ENCODE results near the gene MUC21.
"Not testable (repeated sequence)": the region's sequence is repeated elsewhere in the genome, so short reads cannot be mapped to it uniquely, and the experiment has no call there.

MUC21 gene

DNA sequence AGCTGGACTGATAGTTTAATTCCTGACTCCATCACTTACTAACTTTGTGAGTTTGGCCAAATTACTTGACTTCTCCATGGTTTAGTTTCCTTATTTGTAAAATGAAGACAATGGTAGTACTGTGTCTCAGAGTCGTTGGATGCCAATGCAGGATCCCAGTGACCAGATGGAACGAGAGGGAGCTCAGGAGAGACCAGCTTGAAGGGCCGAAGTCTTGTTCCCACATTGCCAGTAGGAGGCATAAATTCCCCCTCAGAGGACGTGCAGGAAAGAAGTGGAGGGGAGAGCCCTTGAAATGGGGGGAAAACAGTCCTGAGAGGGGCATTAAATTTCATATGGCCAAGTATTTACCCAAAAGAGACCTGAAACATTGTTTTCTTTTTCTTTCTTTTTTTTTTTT is 24.6 kb downstream of the MUC21 start:
- DNase-seq (ENCODE audit: low spot score) = no peak

DNA sequence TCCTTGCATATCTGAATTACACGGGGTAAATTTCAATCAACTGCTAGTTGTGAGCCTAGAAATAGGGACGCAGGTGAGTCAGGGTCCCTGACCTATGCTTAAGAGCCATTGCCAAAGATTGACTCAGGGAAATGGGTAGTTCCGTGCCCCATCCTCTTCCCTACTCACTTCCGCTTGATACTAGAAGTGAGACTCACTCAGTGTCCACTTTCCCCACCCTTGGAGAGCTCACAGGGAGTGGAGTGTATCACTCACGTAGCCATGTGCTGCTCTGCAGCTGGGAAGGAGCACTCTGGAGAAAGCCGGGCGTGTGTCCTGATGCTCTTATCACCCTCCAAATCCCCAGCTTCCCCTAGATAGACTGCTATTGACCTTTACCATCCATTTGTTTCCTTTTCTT is 26.2 kb downstream of the MUC21 start:
- no peak for DNase-seq (ENCODE audit: low spot score)

DNA sequence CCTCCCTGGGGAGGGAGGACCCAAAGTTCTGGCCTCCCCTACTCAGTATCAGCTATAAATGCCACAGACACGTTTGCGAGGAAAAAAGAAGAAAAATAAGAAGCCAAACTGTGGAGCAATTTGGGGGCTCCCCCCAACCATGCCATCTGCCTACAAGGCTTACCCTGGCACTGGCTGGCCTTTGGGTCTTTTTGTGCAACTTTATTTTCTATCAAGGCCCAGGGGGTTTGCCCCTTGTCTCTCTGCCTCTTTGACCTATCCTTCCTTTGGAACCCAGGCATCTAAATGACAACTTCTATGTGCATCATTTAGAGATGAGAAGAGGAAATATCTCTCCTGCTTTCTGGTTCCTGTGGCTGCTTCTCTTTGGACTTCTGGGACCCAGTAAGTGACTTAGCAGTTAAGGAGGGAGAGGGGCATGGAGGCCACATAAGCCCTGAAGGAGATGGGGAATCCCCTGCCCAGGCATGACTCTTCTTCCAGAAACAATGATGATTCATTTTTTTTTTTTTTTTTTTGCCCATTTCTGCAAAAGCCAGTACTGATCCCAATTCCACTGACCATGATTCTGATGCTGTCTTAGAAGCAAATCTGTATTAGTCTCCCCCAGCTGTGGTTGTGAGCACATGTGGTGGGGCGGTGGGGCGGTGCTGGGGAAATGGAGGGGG is 27.0 kb downstream of the MUC21 start, which contains the start of gene MUC22:
Gene MUC22, plus strand, starts transcription at position 82 of the 668 bp plus-strand sequence. Its CDS starts 233 bp downstream, at position 315.
- no peak for DNase-seq (ENCODE audit: low spot score)

- no peak for DNase-seq (ENCODE audit: low spot score)
Measured at GRCh38 chr6:31011153-31011552, 27.6 kb downstream of the MUC21 start.

- no peak for DNase-seq (ENCODE audit: low spot score)
Measured at GRCh38 chr6:31016659-31017299, 33.3 kb downstream of the MUC21 start.

- DNase-seq (ENCODE audit: low spot score) = not testable (repeated sequence)
Measured at GRCh38 chr6:31017436-31017835, 33.9 kb downstream of the MUC21 start.

- DNase-seq (ENCODE audit: low spot score) = no peak
Measured at GRCh38 chr6:31020057-31020456, 36.5 kb downstream of the MUC21 start.

DNA sequence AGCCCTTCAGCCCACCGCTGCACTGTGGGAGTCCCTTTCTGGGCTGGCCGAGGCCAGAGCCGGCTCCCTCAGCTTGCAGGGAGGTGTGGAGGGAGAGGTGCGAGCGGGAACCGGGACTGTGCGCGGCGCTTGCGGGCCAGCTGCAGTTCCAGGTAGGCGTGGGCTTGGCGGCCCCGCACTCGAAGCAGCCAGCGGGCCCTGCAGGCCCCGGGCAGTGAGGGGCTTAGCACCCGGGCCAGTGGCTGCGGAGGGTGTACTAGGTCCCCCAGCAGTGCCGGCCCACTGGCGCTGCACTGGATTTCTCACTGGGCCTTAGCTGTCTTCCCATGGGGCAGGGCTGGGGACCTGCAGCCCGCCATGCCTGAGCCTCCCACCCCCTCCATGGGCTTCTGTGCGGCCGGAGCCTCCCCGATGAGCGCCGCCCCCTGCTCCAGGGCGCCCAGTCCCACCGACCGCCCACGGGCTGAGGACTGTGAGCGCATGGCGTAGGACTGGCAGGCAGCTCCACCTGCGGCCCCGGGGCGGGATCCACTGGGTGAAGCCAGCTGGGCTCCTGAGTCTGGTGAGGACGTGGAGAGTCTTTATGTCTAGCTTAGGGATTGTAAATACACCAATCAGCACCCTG is 37.2 kb downstream of the MUC21 start:
- not testable (repeated sequence) for DNase-seq (ENCODE audit: low spot score)

DNA sequence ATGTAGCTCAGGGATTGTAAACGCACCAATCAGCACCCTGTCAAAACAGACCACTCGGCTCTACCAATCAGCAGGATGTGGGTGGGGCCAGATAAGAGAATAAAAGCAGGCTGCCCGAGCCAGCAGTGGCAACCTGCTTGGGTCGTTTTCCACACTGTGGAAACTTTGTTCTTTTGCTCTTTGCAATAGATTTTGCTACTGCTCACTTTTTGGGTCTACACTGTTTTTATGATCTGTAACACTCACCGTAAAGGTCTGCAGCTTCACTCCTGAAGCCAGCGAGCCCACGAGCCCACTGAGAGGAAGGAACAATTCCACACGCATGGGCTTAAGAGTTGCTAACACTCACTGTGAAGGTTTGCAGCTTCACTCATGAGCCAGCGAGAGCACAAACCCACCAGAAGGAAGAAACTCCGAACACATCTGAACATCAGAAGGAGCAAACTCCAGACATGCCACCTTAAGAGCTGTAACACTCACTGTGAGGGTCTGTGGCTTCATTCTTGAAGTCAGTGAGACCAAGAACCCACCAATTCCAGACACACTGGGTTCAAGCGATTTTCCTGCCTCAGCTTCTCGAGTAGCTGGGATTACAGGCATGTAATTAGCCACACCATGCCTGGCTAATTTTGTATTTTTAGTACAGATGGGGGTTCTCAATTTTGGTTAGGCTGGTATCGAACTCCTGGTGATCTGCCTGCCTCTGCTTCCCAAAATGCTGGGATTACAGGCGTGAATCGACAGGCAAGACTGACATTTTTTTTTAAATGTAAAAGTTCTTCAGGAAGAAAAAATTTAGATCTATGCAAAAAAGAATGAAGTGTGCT is 38.4 kb downstream of the MUC21 start:
- DNase-seq (ENCODE audit: low spot score) = not testable (repeated sequence)

GRCh38 chr6:31025595-31025994 is 42.1 kb downstream of the MUC21 start:
- no peak for DNase-seq (ENCODE audit: low spot score)

DNA sequence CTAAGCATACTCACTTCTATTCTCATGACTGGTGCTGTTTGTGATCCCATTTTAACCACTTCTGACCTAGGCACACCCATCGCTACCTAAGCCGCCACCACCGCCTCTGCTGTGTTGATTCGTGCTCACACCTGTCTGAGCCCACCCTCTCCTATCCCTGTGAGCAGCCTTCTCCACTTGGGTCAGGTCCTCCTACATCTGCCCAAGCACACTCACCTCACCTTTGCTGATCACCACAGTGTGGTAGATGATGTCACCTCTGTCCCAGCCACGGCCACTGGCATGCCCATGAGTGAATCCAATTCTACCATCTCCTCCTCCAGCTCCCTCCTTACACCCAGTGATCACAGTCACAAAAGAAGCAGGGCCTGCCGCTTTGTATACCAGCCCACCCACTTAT is 47.6 kb downstream of the MUC21 start:
- DNase-seq (ENCODE audit: low spot score) = no peak

- DNase-seq (ENCODE audit: low spot score) = no peak
Measured at GRCh38 chr6:31033075-31033474, 49.6 kb downstream of the MUC21 start.

GRCh38 chr6:31035862-31036497 is 52.5 kb downstream of the MUC21 start:
- DNase-seq (ENCODE audit: low spot score) = no peak

GRCh38 chr6:31037169-31037568 is 53.7 kb downstream of the MUC21 start:
- no peak for DNase-seq (ENCODE audit: low spot score)

- DNase-seq (ENCODE audit: low spot score) = no peak
Measured at GRCh38 chr6:31037682-31038081, 54.2 kb downstream of the MUC21 start.

DNA sequence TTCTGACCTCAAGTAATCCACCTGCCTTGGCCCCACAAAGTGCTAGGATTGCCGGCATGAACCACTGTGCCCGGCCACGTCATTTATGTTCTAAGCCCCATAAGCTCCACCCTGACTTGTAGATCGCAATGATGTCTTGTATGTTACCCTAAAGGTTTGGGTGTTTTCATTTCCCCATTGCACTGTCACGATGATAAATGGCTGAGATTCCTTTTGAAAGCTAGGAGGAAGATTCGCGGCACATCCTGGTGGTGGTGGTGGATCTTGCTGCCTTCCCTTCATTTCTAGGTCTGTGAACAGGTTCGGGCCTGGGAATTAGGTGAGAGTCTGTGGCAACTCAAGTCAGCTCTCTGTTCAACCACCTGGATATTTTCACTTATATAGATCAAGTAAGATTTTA is 55.0 kb downstream of the MUC21 start:
- no peak for DNase-seq (ENCODE audit: low spot score)
